BJ (cell line): Measurements from ENCODE around the gene GSN. TPM values are rescaled to one million over a fixed set of nuclear protein-coding genes. Genes with fewer than 3 reads are reported as not detected.

ENCODE experiments used
- CTCF ChIA-PET: fragments of 350-600 bp; formaldehyde crosslinking; extraction: SDS; loops from one replicate; lab custom pipeline; 2021; ENCODE audit warnings: antibody characterized with exemption, inconsistent platforms; lab: Yijun Ruan, JAX
- POLR2A ChIA-PET: fragments of 300-600 bp; sonication (Branson Sonifier 250); formaldehyde crosslinking; extraction: SDS; loops from one replicate; lab custom pipeline; 2021; ENCODE audit warnings: antibody characterized with exemption; lab: Charles Lee
- DNase-seq: peaks from one replicate; pipeline ENCODE4 v3.0.0-alpha.2; 2011; ENCODE audit warnings: low read depth
- H3K27me3 ChIP-seq: 2 replicates; pipeline ENCODE4 v1.6.0; 2011; ENCODE audit warnings: low read length; ENCODE audit not compliant: control insufficient read depth, insufficient read depth
- H3K36me3 ChIP-seq: 2 replicates; pipeline ENCODE4 v1.5.1; 2011; ENCODE audit warnings: low read length; ENCODE audit not compliant: control insufficient read depth, insufficient read depth
- H3K4me3 ChIP-seq: 2 replicates; pipeline ENCODE4 v1.5.1; 2011; ENCODE audit warnings: low read depth, mild to moderate bottlenecking, control low read depth, low read length
- CTCF ChIP-seq: IDR thresholded peaks from 2 replicates; pipeline ENCODE4 v1.5.1; 2011; ENCODE audit warnings: low read depth, mild to moderate bottlenecking, control low read depth, inconsistent platforms, low read length, moderate library complexity; ENCODE audit not compliant: insufficient read depth
- polyA plus RNA-seq: library from polyadenylated mRNA; depleted of rRNA; stranded (reverse); fragments of >200 nt; gene quantifications from 2 replicates; pipeline ENCODE4 v1.2.3, GENCODE V29; 2011

GSN gene
- polyA plus RNA-seq, 1 experiment, result 765 TPM

- no peaks in the 10 kb centered on the region for H3K36me3 ChIP-seq
- ChIA-PET CTCF (interaction anchor here (1.0 to 2.8 kb wide), 9 partner anchors 8 to 178 kb away, joined by 3 to 19 read pairs (median 5); no protein-coding TSS in a partner anchor), POLR2A (no interaction called here)
- no peaks in the 10 kb centered on the region for H3K27me3 ChIP-seq
- DNase-seq, result no peak
- TF ChIP-seq CTCF, result no peak
- H3K4me3 ChIP-seq, result no peak overlapping the region
Observed at GRCh38 chr9:121221664-121222055, 46.3 kb upstream of the GSN start.

- Histone ChIP-seq H3K36me3 (no peaks in the 10 kb centered on the region), H3K27me3 (no peaks in the 10 kb centered on the region), H3K4me3 (no peak overlapping the region)
- peak; percentile 72 for TF ChIP-seq CTCF
- POLR2A ChIA-PET, result no interaction called here
- CTCF ChIA-PET, result interaction anchor here (0.6 to 4.8 kb wide), 17 partner anchors 9 to 177 kb away, joined by 3 to 26 read pairs (median 5); partner anchors contain the start of gene GSN
- DNase-seq, result no peak
Observed at GRCh38 chr9:121222524-121223171, 45.3 kb upstream of the GSN start.

- CTCF ChIA-PET, result interaction anchor here (1.0 to 4.8 kb wide), 8 partner anchors 9 to 174 kb away, joined by 3 to 26 read pairs (median 4); no protein-coding TSS in a partner anchor
Observed at GRCh38 chr9:121225240-121225639, 42.7 kb upstream of the GSN start.

GRCh38 chr9:121226175-121226574 lies 41.8 kb upstream of the GSN start:
- ChIA-PET POLR2A (interaction anchor here (0.6 kb wide), 1 partner anchor 249 kb away, joined by 3 read pairs; no protein-coding TSS in a partner anchor), CTCF (interaction anchor here (0.6 to 4.8 kb wide), 12 partner anchors 13 to 173 kb away, joined by 3 to 26 read pairs (median 4); no protein-coding TSS in a partner anchor)
- DNase-seq, result no peak
- Histone ChIP-seq H3K4me3 (no peak overlapping the region), H3K36me3 (no peaks in the 10 kb centered on the region), H3K27me3 (no peaks in the 10 kb centered on the region)
- no peak for TF ChIP-seq CTCF

More at GRCh38 chr9:121225240-121225639, 42.7 kb upstream of the GSN start:
- TF ChIP-seq CTCF, result no peak
- H3K4me3 ChIP-seq, result no peak overlapping the region
- POLR2A ChIA-PET, result no interaction called here
- H3K27me3 ChIP-seq, result no peaks in the 10 kb centered on the region
- H3K36me3 ChIP-seq, result no peaks in the 10 kb centered on the region
- no peak for DNase-seq

- Histone ChIP-seq H3K27me3 (no peaks in the 10 kb centered on the region), H3K36me3 (no peaks in the 10 kb centered on the region), H3K4me3 (no peak overlapping the region)
- TF ChIP-seq CTCF, result no peak
- DNase-seq, result no peak
- POLR2A ChIA-PET, result no interaction called here
- CTCF ChIA-PET, result interaction anchor here (2.5 kb wide), 1 partner anchor 92 kb away, joined by 13 read pairs; no protein-coding TSS in a partner anchor
Observed at GRCh38 chr9:121227862-121228261, 40.1 kb upstream of the GSN start.
